ENCODE measurements around the gene TRAPPC2B.
A peak's percentile ranks its signal among the peaks of the same experiment; 100 is the strongest.

The TRAPPC2B gene

GRCh38 chr19:57376151-57376550, 12.8 kb downstream of the TRAPPC2B start:
- no peak for DNase-seq

DNA sequence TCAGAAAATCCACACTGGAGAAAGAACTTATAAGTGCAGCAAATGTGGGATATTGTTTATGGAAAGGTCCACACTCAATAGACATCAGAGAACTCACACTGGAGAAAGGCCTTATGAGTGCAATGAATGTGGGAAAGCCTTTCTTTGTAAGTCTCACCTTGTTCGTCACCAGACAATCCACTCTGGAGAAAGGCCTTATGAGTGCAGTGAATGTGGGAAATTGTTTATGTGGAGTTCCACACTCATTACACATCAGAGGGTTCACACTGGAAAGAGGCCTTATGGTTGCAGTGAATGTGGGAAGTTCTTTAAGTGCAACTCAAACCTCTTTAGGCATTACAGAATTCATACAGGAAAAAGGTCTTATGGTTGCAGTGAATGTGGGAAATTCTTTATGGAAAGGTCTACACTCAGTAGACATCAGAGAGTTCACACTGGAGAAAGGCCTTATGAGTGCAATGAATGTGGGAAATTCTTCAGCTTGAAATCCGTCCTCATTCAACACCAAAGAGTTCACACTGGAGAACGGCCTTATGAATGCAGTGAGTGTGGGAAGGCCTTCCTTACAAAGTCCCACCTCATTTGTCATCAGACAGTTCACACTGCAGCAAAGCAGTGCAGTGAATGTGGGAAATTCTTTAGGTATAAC, 14.3 kb downstream of the TRAPPC2B start:
- no peak for DNase-seq

DNA sequence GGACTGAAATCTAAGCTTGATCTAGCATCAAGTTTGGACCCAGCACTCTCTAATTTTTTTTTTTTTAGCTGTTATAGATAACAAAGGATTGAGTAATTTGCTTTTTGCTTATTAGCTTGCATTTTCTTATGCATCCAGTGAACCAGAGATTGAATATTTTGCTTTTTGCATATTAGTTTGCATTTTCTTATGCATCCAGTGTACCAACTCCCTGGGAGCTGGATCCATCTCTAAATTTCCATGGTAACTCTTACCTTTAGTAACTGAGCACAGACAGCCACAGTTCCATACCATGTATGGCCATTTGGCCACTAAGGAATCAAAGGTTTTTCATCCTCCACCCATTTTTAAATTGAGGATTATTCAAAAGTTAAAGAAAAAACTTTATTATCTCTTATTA, 17.6 kb downstream of the TRAPPC2B start:
- DNase-seq, result no peak

- no peak for DNase-seq
Measured at GRCh38 chr19:57382806-57383488, 19.6 kb downstream of the TRAPPC2B start.

- no peak for DNase-seq
Measured at GRCh38 chr19:57389194-57389729, 25.9 kb downstream of the TRAPPC2B start.

GRCh38 chr19:57389730-57390598, 26.6 kb downstream of the TRAPPC2B start, which contains the start of gene ZNF548:
TSS of gene ZNF548 (plus strand) at chr19:57389854. CDS start at chr19:57390100, 246 bp downstream.
- DNase-seq, result peak; percentile 97

GRCh38 chr19:57395710-57396109, 32.4 kb downstream of the TRAPPC2B start:
- no peak for DNase-seq

DNA sequence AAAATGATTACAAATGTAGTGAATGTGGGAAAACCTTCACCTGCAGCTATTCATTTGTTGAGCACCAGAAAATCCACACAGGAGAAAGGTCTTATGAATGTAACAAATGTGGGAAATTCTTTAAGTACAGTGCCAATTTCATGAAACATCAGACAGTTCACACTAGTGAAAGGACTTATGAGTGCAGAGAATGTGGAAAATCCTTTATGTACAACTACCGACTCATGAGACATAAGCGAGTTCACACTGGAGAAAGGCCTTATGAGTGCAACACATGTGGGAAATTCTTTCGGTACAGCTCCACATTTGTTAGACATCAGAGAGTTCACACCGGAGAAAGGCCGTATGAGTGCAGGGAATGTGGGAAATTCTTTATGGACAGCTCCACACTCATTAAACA, 35.5 kb downstream of the TRAPPC2B start:
- no peak for DNase-seq

DNA sequence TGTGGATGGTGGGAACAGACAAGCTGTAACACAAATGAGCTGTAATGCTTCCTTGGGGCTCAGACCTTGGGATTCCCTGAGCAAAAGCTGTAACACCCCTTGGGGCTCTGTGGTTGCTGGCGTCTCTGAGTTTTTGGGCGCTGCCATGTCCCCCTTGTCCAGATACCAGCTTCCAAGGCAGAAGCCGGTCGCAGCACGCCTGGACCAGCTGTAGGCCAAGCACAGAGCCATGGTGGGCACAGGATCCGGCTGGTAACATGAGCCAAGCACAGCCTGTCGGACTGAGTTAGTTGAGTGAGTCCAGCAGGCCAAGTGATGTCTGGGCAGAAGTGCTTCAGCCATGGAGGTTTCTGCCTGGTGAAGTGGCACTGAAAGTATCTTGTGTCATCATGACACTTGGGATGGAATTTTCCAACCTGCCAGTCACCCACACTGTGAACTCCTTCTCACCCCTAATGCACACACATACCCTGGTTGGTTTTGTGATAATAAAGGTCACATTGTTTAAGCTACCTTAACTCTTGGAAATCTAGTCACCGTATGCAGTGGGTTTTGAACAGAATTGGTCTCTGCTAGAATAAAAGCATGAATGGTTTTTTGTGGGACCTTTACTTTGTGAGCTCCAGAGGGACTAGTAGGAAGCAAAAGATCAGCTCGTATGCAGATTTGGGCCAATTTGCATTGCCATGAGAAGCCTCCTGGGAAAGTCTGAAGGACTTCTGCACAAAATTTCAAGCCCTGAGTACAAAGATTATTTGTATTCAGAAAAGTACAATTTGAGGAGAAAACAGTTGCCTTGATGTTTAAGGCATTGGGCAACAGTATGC, 40.6 kb downstream of the TRAPPC2B start:
- no peak for DNase-seq

DNA sequence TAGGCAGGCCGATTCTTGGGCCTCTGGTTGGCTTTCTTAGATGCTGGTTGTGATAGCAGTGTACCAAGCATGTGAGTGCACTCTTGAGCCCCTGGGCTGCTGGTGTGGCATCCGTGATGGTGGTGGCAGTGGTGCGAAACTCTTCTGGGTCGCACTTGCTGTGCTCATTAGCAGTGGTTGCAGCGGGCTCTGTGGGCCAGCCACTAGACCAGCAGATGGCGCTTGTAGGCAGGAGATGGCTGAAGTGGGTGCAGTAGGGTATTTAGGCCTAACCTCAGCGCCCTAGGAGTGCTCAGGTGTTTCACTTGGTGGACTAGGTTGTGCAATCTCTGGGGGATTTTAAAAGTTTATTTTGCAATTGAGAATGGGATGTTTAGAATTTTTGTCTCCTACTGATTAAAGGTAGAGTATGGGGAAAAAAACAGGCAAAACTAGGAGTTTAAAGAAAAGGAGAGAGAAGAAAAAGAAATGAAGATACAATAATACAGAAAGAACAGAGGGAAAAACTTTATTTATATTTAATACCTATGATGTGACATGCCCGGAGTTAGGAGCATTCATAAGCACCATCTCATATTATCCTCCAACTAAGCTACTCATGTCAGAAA, 43.3 kb downstream of the TRAPPC2B start:
- peak; percentile 74 for DNase-seq

GRCh38 chr19:57410877-57411671, 47.7 kb downstream of the TRAPPC2B start, which contains the start of gene ZNF17:
TSS of gene ZNF17 (plus strand) at chr19:57411161. CDS start at chr19:57413616, 2,455 bp downstream.
- DNase-seq, result peak; percentile 94
